Small intestine (tissue), 7 donors: ENCODE data around the gene SARS1. TPM values are rescaled to one million over a fixed set of nuclear protein-coding genes. Genes with fewer than 3 reads are reported as not detected.
A peak's percentile ranks its signal among the peaks of the same experiment; 100 is the strongest.

Source experiments
- DNase-seq, 2 donors: peaks; one replicate each; pipeline versions ENCODE4 v3.0.0 to v3.0.0-alpha.2; 2013
- FAIRE-seq: peaks from 2 replicates; lab custom pipeline; 2012; peaks lifted over from hg19 to GRCh38; lab: Jason Lieb, UNC
- H3K27ac ChIP-seq, 3 donors: one replicate each; pipeline ENCODE4 v1.5.1; 2013; ENCODE audit warnings: low read length in 2 of 3, mild to moderate bottlenecking in 2 of 3, control low read depth in 1 of 3, inconsistent platforms in 1 of 3, low read depth in 1 of 3, moderate library complexity in 1 of 3
- H3K27me3 ChIP-seq, 3 donors: one replicate each; pipeline ENCODE4 v1.6.1; 2013; ENCODE audit warnings: low read length in 3 of 3, inconsistent platforms in 1 of 3; ENCODE audit not compliant: control insufficient read depth in 3 of 3, insufficient read depth in 3 of 3
- H3K36me3 ChIP-seq, 3 donors: one replicate each; pipeline ENCODE4 v1.6.1; 2013; ENCODE audit warnings: low read length in 3 of 3, inconsistent platforms in 1 of 3, low read depth in 1 of 3, mild to moderate bottlenecking in 1 of 3, moderate library complexity in 1 of 3; ENCODE audit not compliant: control insufficient read depth in 3 of 3, insufficient read depth in 2 of 3
- H3K4me1 ChIP-seq, 3 donors: one replicate each; pipeline ENCODE4 v1.6.1; 2013; ENCODE audit warnings: low read length in 2 of 3, inconsistent platforms in 1 of 3, low read depth in 1 of 3, mild to moderate bottlenecking in 1 of 3, moderate library complexity in 1 of 3; ENCODE audit not compliant: control insufficient read depth in 3 of 3, insufficient read depth in 2 of 3
- H3K4me3 ChIP-seq, 3 donors: one replicate each; pipeline ENCODE4 v1.5.1; 2013; ENCODE audit warnings: low read length in 3 of 3, control low read depth in 1 of 3, inconsistent platforms in 1 of 3, low read depth in 1 of 3, mild to moderate bottlenecking in 1 of 3, moderate library complexity in 1 of 3
- H3K9me3 ChIP-seq, 2 donors: one replicate each; pipeline ENCODE4 v1.6.1; 2013; ENCODE audit warnings: low read depth in 1 of 2, low read length in 1 of 2; ENCODE audit not compliant: control insufficient read depth in 2 of 2, insufficient read depth in 1 of 2
- WGBS, 3 donors: extraction: QIAGEN DNeasy Blood & Tissue Kit; methylation state at CpG; one replicate each; pipeline ENCODE4 v1.1.7; 2013; 5-methylcytosine and 5-hydroxymethylcytosine counted together
- polyA plus RNA-seq, 4 donors: library from polyadenylated mRNA; stranded (reverse) in 3 of 4; unstranded in 1 of 4; fragments of 200-250 nt in 3 of 4; fragments of 120-200 nt in 1 of 4; gene quantifications; one replicate each; pipeline versions ENCODE4 v1.2.1 to v1.2.3, GENCODE V29; 2013
- donor health status: healthy with polysubstance abuse.
- donor health status: control.
- donor health status: control.
- donor health status: Bipolar disorder and iron deficiency.
- donor health status: healthy.

The SARS1 gene
- polyA plus RNA-seq, 4 donors: 99.1 to 190 (median 133) TPM

GRCh38 chr1:109262231-109263055, 48.7 kb downstream of the SARS1 start:
- H3K27ac ChIP-seq: no peak overlapping the region
- peaks cover 0 to 90% (median 0%) of the 10 kb centered on the region in 3 donors for H3K36me3 ChIP-seq
- no peaks in the 10 kb centered on the region for H3K9me3 ChIP-seq
- no peaks in the 10 kb centered on the region for H3K27me3 ChIP-seq
- WGBS, 3 donors: 89% methylated on average over 22 of the region's 22 CpGs
- H3K4me1 ChIP-seq: no peaks in the 10 kb centered on the region
- FAIRE-seq (no peak), DNase-seq (no peak)
- H3K4me3 ChIP-seq: no peak overlapping the region

- WGBS, 3 donors: 78 to 87% (median 86%) methylated on average over 8 to 12 of the region's 12 CpGs
- FAIRE-seq (no peak), DNase-seq (no peak)
- H3K9me3 ChIP-seq: no peaks in the 10 kb centered on the region
- H3K4me3 ChIP-seq: no peak overlapping the region
- no peaks in the 10 kb centered on the region for H3K27me3 ChIP-seq
- H3K36me3 ChIP-seq: peaks cover 0 to 90% (median 0%) of the 10 kb centered on the region in 3 donors
- no peak overlapping the region for H3K27ac ChIP-seq
- no peaks in the 10 kb centered on the region for H3K4me1 ChIP-seq
Observed at GRCh38 chr1:109263234-109263596, 49.5 kb downstream of the SARS1 start.

- WGBS, 3 donors: 59 to 71% (median 70%) methylated on average over 26 to 29 of the region's 29 CpGs
- FAIRE-seq: no peak
- Histone ChIP-seq H3K27ac (no peak overlapping the region), H3K36me3 (peaks cover 0 to 90% (median 0%) of the 10 kb centered on the region in 3 donors), H3K27me3 (no peaks in the 10 kb centered on the region), H3K9me3 (no peaks in the 10 kb centered on the region), H3K4me1 (no peaks in the 10 kb centered on the region), H3K4me3 (no peak overlapping the region)
- peak; percentile 54 to 85 for DNase-seq
Observed at GRCh38 chr1:109263597-109264378, 50.1 kb downstream of the SARS1 start.

GRCh38 chr1:109264379-109264755, 50.6 kb downstream of the SARS1 start:
- FAIRE-seq (no peak), DNase-seq (no peak)
- Histone ChIP-seq H3K4me1 (no peaks in the 10 kb centered on the region), H3K36me3 (peaks cover 0 to 90% (median 0%) of the 10 kb centered on the region in 3 donors), H3K9me3 (no peaks in the 10 kb centered on the region), H3K27me3 (no peaks in the 10 kb centered on the region), H3K27ac (no peak overlapping the region), H3K4me3 (no peak overlapping the region)
- 73 to 84% (median 76%) methylated on average over 8 to 9 of the region's 9 CpGs for WGBS, 3 donors

GRCh38 chr1:109265016-109265415, 51.3 kb downstream of the SARS1 start:
- no peak for DNase-seq
- H3K27ac ChIP-seq: no peak overlapping the region
- peaks cover 0 to 92% (median 0%) of the 10 kb centered on the region in 3 donors for H3K36me3 ChIP-seq
- no peaks in the 10 kb centered on the region for H3K9me3 ChIP-seq
- no peak for FAIRE-seq
- H3K4me3 ChIP-seq: no peak overlapping the region
- 85 to 93% (median 88%) methylated on average over 4 of the region's 4 CpGs for WGBS, 3 donors
- H3K27me3 ChIP-seq: no peaks in the 10 kb centered on the region
- no peaks in the 10 kb centered on the region for H3K4me1 ChIP-seq

GRCh38 chr1:109265741-109266330, 52.1 kb downstream of the SARS1 start:
- no peaks in the 10 kb centered on the region for H3K9me3 ChIP-seq
- H3K27me3 ChIP-seq: no peaks in the 10 kb centered on the region
- no peak overlapping the region for H3K27ac ChIP-seq
- H3K36me3 ChIP-seq: peaks cover 0 to 93% (median 0%) of the 10 kb centered on the region in 3 donors
- H3K4me1 ChIP-seq: no peaks in the 10 kb centered on the region
- WGBS, 3 donors: 90 to 92% (median 92%) methylated on average over 12 to 13 of the region's 13 CpGs
- FAIRE-seq (no peak), DNase-seq (no peak)
- H3K4me3 ChIP-seq: no peak overlapping the region

- peaks cover 0 to 92% (median 0%) of the 10 kb centered on the region in 3 donors for H3K36me3 ChIP-seq
- FAIRE-seq: no peak
- H3K4me1 ChIP-seq: no peaks in the 10 kb centered on the region
- no peaks in the 10 kb centered on the region for H3K27me3 ChIP-seq
- H3K27ac ChIP-seq: no peak overlapping the region
- no peak overlapping the region for H3K4me3 ChIP-seq
- WGBS, 3 donors: 82 to 87% (median 85%) methylated on average over 11 of the region's 11 CpGs
- H3K9me3 ChIP-seq: no peaks in the 10 kb centered on the region
- DNase-seq: no peak
Observed at GRCh38 chr1:109266965-109267364, 53.2 kb downstream of the SARS1 start.

GRCh38 chr1:109267743-109268300, 54.1 kb downstream of the SARS1 start:
- H3K4me1 ChIP-seq: peaks cover 0 to 1% (median 0%) of the 10 kb centered on the region in 3 donors
- H3K27me3 ChIP-seq: no peaks in the 10 kb centered on the region
- FAIRE-seq (no peak), DNase-seq (no peak)
- H3K36me3 ChIP-seq: peaks cover 0 to 92% (median 0%) of the 10 kb centered on the region in 3 donors
- 93 to 95% (median 94%) methylated on average over 17 of the region's 17 CpGs for WGBS, 3 donors
- no peak overlapping the region for H3K4me3 ChIP-seq
- H3K27ac ChIP-seq: no peak overlapping the region
- H3K9me3 ChIP-seq: no peaks in the 10 kb centered on the region
